HG02763 (cell line): ENCODE measurements around the gene XG.
"Not testable (repeated sequence)": the region's sequence is repeated elsewhere in the genome, so short reads cannot be mapped to it uniquely, and the experiment has no call there.

Source experiments
- ATAC-seq: cut with Tn5 transposase; IDR thresholded peaks from one replicate; pipeline ENCODE4 v1.9.1; 2021; ENCODE audit warnings: mild to moderate bottlenecking, moderate library complexity; ENCODE audit not compliant: unreplicated experiment

Gene XG

GRCh38 chrX:2751874-2752300, at the start of gene XG:
Gene XG, plus strand, starts transcription at chrX:2752040. Its CDS starts 235 bp downstream, at chrX:2752275.
- ATAC-seq: not testable (repeated sequence)

GRCh38 chrX:2703991-2704369, 47.9 kb upstream of the XG start:
- ATAC-seq: no peak

GRCh38 chrX:2705046-2705832, 46.6 kb upstream of the XG start:
- ATAC-seq: no peak

- peak; percentile 92 for ATAC-seq
Observed at GRCh38 chrX:2707334-2707760, 44.5 kb upstream of the XG start.

- no peak for ATAC-seq
Observed at GRCh38 chrX:2708021-2708420, 43.8 kb upstream of the XG start.

DNA sequence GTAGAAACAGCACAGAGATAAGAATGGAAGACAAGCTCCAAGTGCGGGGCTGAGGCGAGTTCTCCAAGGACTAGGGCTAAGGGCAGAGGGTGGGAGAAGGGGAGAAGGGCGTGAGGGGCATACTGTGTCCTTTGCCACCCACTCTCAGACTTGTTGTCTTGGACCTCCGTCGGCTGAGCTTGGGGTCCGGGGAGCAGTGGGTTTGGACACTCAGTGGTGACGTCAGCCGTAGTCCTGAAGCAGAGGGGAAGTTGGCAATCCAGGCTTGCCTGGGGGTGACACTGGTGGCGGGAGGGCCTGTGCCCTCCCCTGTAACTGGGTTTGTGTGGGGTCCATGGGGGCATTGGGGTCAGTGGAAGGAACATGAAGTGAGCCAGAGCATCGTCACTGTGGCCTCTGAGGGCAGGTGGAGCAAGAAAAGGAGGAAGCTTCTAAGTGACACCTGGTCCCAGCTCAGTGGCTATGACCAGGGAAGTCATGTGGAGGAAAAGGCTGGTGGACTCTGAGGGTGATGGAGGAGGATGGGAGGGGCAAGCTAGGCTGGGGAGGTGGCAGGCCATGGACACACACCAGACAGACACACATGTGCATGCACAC, 43.1 kb upstream of the XG start:
- no peak for ATAC-seq

- ATAC-seq: no peak
Observed at GRCh38 chrX:2709556-2709955, 42.3 kb upstream of the XG start.

GRCh38 chrX:2710041-2710840, 41.6 kb upstream of the XG start:
- ATAC-seq: no peak

DNA sequence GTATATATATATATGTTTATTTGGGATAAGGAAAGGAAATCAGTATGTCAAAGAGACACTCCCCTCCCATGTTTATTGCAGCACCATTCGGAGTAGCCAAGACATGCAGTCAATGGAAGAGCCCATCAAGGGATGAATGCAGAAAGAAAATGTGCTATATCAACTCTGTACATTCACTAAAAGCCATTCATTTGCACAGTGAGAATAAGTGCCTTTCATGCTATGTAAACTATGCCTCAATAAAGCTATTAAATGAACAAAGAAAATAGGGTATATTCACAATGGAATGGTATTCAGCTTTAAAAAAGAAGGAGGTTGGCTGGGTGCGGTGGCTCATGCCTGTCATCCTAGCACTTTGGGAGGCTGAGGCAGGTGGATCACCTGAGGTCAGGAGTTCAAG, 40.4 kb upstream of the XG start:
- no peak for ATAC-seq

- no peak for ATAC-seq
Observed at GRCh38 chrX:2712428-2712827, 39.4 kb upstream of the XG start.

GRCh38 chrX:2712890-2713840, 38.7 kb upstream of the XG start:
- no peak for ATAC-seq

DNA sequence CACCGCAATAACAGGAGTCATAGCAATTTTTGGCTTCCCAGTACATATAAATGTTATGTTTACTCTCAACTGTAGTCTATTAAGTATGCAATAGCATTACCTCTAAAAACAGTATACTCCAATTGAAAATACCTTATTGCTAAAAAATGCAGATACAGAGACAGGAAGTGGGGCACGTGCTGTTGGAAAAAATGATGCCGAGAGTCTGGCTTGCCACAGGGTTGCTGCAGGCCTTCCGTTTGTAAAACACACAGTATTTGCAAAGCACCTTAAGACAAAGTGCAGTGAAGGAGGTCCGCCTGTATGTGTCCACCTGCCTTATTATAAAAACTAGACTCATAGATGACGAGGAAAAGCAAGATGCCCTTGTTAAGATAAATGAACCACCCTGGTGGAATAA, 37.3 kb upstream of the XG start:
- no peak for ATAC-seq

GRCh38 chrX:2715066-2715600, 36.7 kb upstream of the XG start:
- no peak for ATAC-seq

DNA sequence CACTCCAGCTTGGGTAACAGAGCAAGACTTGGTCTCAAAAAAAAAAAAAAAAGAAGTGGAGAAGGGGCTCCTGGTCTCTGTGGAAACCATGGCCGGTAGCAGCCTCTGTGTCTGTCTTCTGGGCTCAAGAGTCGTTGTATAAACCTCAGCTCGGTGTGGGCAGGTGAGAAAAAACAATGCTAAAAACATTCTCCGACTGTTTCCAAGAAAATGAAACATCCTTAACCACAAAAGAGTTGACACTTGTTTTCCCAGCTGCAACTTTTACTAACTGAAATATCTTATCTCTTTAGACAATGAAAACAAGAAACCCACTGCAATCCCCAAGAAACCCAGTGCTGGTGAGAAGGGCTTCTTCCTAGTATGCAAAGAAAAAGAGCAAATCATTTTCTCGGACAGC, 34.5 kb upstream of the XG start:
- ATAC-seq: no peak

GRCh38 chrX:2718821-2719220, 33.0 kb upstream of the XG start:
- ATAC-seq: no peak

- ATAC-seq: no peak
Observed at GRCh38 chrX:2719774-2720447, 31.9 kb upstream of the XG start.

- ATAC-seq: no peak
Observed at GRCh38 chrX:2723286-2723879, 28.5 kb upstream of the XG start.

DNA sequence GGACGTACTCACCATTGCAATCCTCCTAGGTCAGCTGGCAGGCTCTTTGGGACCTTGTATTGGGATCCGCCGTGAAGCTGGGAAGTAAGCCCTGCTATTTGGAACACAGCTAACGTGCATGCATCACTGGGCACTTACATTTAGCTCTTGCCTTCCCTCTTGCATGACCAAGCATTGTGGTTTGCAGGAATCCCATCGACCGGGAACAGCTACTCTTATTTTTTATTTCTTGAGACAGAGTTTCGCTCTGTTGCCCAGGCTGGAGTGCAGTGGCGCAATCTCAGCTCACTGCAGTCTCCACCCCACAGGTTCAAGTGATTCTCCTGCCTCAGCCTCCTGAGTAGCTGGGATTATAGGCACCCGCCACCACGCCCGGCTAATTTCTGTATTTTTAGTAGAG, 24.6 kb upstream of the XG start:
- ATAC-seq: not testable (repeated sequence)

DNA sequence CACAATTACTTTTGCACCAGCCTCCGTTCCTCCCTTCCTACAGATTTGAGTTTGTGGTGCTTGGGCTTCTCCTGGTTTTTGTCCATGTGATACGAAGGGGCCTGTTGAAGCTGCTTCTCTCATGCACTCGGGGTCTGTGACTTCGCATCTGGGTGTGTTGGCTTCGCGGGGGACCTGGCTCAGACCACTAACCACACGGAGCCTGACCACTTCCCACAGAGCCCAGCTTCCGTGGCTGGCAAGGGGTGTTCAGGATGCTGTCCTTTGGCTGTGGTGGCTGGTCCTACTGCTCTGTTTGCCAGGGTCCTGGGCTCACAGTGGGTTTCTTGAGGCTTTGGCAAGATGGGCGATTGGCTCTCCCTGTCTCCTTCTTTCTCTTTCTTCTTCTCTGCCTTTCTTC, 19.8 kb upstream of the XG start:
- ATAC-seq: no peak
